ENCODE results near the gene CCL18. TPM values are rescaled to one million over a fixed set of nuclear protein-coding genes. Genes with fewer than 3 reads are reported as not detected.

Gene CCL18
- total RNA-seq, 2 experiments from 2014 or later = not detected

GRCh38 chr17:36024106-36024869, 39.8 kb upstream of the CCL18 start:
- Histone ChIP-seq H3K4me2 (ENCODE audit: low read length) (no peak overlapping the region), H4K20me1 (ENCODE audit: insufficient read depth, low read length) (no peaks in the 10 kb centered on the region), H3K9me2 (ENCODE audit: insufficient read depth, low read length) (no peaks in the 10 kb centered on the region), H3K27ac (ENCODE audit: low read depth, low read length, poor library complexity, severe bottlenecking) (no peak overlapping the region), H3K36me3 (ENCODE audit: insufficient read depth, low read length) (no peaks in the 10 kb centered on the region), H2AFZ (ENCODE audit: low read length) (no peak overlapping the region), H3K79me2 (ENCODE audit: insufficient read depth, low read depth, low read length) (no peaks in the 10 kb centered on the region), H3K4me3 (ENCODE audit: low read depth, low read length, poor library complexity, severe bottlenecking) (no peak overlapping the region), H3K4me1 (ENCODE audit: insufficient read depth, low read length, poor library complexity, severe bottlenecking) (no peaks in the 10 kb centered on the region), H3K9me3 (ENCODE audit: low read length) (no peaks in the 10 kb centered on the region)
- intact Hi-C loops (cut with micrococcal nuclease; ENCODE audit: unreplicated experiment) = no loop called here
- no peak for TF ChIP-seq CTCF (conservative IDR thresholded peaks at IDR 0.05; ENCODE audit: low read length)
- ChIA-PET CTCF (ENCODE audit: unreplicated experiment) (no interaction called here), POLR2A (no interaction called here)
- BruUV-seq (replicated peaks) = no TSS peak
- DNase-seq (ENCODE audit: low spot score) = no peak

- CTCF ChIA-PET (ENCODE audit: unreplicated experiment) = no interaction called here
- Histone ChIP-seq H4K20me1 (ENCODE audit: insufficient read depth, low read length) (no peaks in the 10 kb centered on the region), H3K27ac (ENCODE audit: low read depth, low read length, poor library complexity, severe bottlenecking) (no peak overlapping the region), H3K4me3 (ENCODE audit: low read depth, low read length, poor library complexity, severe bottlenecking) (no peak overlapping the region), H3K36me3 (ENCODE audit: insufficient read depth, low read length) (no peaks in the 10 kb centered on the region), H3K9me2 (ENCODE audit: insufficient read depth, low read length) (no peaks in the 10 kb centered on the region), H3K4me2 (ENCODE audit: low read length) (no peak overlapping the region), H3K4me1 (ENCODE audit: insufficient read depth, low read length, poor library complexity, severe bottlenecking) (no peaks in the 10 kb centered on the region), H3K9me3 (ENCODE audit: low read length) (no peaks in the 10 kb centered on the region), H2AFZ (ENCODE audit: low read length) (no peak overlapping the region), H3K79me2 (ENCODE audit: insufficient read depth, low read depth, low read length) (no peaks in the 10 kb centered on the region)
- TF ChIP-seq EZH2phosphoT487 (IDR thresholded peaks at IDR 0.05; ENCODE audit: borderline replicate concordance, low read depth, low read length) (no peak), CTCF (conservative IDR thresholded peaks at IDR 0.05; ENCODE audit: low read length) (no peak)
- intact Hi-C loops (cut with micrococcal nuclease; ENCODE audit: unreplicated experiment) = no loop called here
- BruUV-seq (replicated peaks) = no TSS peak
- POLR2A ChIA-PET = no interaction called here
- no peak for DNase-seq (ENCODE audit: low spot score)
These were observed 36.3 kb upstream of the CCL18 start for GRCh38 chr17:36027761-36028160.

GRCh38 chr17:36030956-36031355, 33.1 kb upstream of the CCL18 start:
- intact Hi-C loops (cut with micrococcal nuclease; ENCODE audit: unreplicated experiment) = no loop called here
- ChIA-PET POLR2A (no interaction called here), CTCF (ENCODE audit: unreplicated experiment) (no interaction called here)
- Histone ChIP-seq H3K9me3 (ENCODE audit: low read length) (no peaks in the 10 kb centered on the region), H2AFZ (ENCODE audit: low read length) (no peak overlapping the region), H4K20me1 (ENCODE audit: insufficient read depth, low read length) (no peaks in the 10 kb centered on the region), H3K36me3 (ENCODE audit: insufficient read depth, low read length) (no peaks in the 10 kb centered on the region), H3K4me1 (ENCODE audit: insufficient read depth, low read length, poor library complexity, severe bottlenecking) (no peaks in the 10 kb centered on the region), H3K27ac (ENCODE audit: low read depth, low read length, poor library complexity, severe bottlenecking) (no peak overlapping the region), H3K4me2 (ENCODE audit: low read length) (no peak overlapping the region), H3K4me3 (ENCODE audit: low read depth, low read length, poor library complexity, severe bottlenecking) (no peak overlapping the region), H3K9me2 (ENCODE audit: insufficient read depth, low read length) (no peaks in the 10 kb centered on the region), H3K79me2 (ENCODE audit: insufficient read depth, low read depth, low read length) (no peaks in the 10 kb centered on the region)
- BruUV-seq (replicated peaks) = no TSS peak
- TF ChIP-seq CTCF (conservative IDR thresholded peaks at IDR 0.05; ENCODE audit: low read length) (no peak), EZH2phosphoT487 (IDR thresholded peaks at IDR 0.05; ENCODE audit: borderline replicate concordance, low read depth, low read length) (no peak)
- DNase-seq (ENCODE audit: low spot score) = no peak
